H9 (cell line): ENCODE data around the gene CORO1C. TPM values are rescaled to one million over a fixed set of nuclear protein-coding genes. Genes with fewer than 3 reads are reported as not detected.

Experiments used
- DNase-seq: peaks from one replicate; pipeline ENCODE4 v3.0.0-alpha.2; 2017
- H2AFZ ChIP-seq: one replicate; pipeline ENCODE4 v1.6.1; 2013; ENCODE audit warnings: mild to moderate bottlenecking, low read length, control low read depth, moderate library complexity
- H2AK5ac ChIP-seq: 2 replicates; pipeline ENCODE4 v1.6.1; 2013; ENCODE audit warnings: low read length, control low read depth, mixed read lengths; ENCODE audit not compliant: insufficient read length
- H2BK120ac ChIP-seq: one replicate; pipeline ENCODE4 v1.6.1; 2013; ENCODE audit warnings: low read depth, mild to moderate bottlenecking, low read length, control low read depth, inconsistent platforms; ENCODE audit not compliant: poor library complexity, severe bottlenecking
- H2BK12ac ChIP-seq: 2 replicates; pipeline ENCODE4 v1.6.1; 2013; ENCODE audit warnings: low read length, control low read depth, mixed read lengths, low read depth; ENCODE audit not compliant: insufficient read length
- H2BK15ac ChIP-seq: 2 replicates; pipeline ENCODE4 v1.6.1; 2013; ENCODE audit warnings: low read depth, low read length, control low read depth
- H2BK20ac ChIP-seq: one replicate; pipeline ENCODE4 v1.6.1; 2013; ENCODE audit warnings: low read depth, mild to moderate bottlenecking, low read length, control low read depth, inconsistent platforms; ENCODE audit not compliant: poor library complexity, severe bottlenecking
- H2BK5ac ChIP-seq: 2 replicates; pipeline ENCODE4 v1.6.1; 2013; ENCODE audit warnings: low read length, control low read depth, mixed read lengths; ENCODE audit not compliant: insufficient read length
- H3K14ac ChIP-seq: 2 replicates; pipeline ENCODE4 v1.6.1; 2013; ENCODE audit warnings: low read length, control low read depth; ENCODE audit not compliant: insufficient read depth
- H3K18ac ChIP-seq: 2 replicates; pipeline ENCODE4 v1.6.1; 2013; ENCODE audit warnings: low read depth, mild to moderate bottlenecking, mixed read lengths, low read length, control low read depth; ENCODE audit not compliant: insufficient read length
- H3K23ac ChIP-seq: 2 replicates; pipeline ENCODE4 v1.6.1; 2013; ENCODE audit warnings: low read length, control low read depth, mixed read lengths, low read depth; ENCODE audit not compliant: insufficient read length
- H3K23me2 ChIP-seq: 2 replicates; pipeline ENCODE4 v1.6.1; 2013; ENCODE audit warnings: low read depth, mild to moderate bottlenecking, mixed read lengths, low read length, control low read depth; ENCODE audit not compliant: insufficient read length, poor library complexity, severe bottlenecking
- H3K27ac ChIP-seq: 2 replicates; pipeline ENCODE4 v1.5.1; 2013; ENCODE audit warnings: low read length, control low read depth, mixed read lengths, low read depth; ENCODE audit not compliant: insufficient read length
- H3K27me3 ChIP-seq: 2 replicates; pipeline ENCODE4 v1.6.1; 2013; ENCODE audit warnings: low read length, control low read depth, inconsistent platforms; ENCODE audit not compliant: insufficient read depth
- H3K4ac ChIP-seq: 2 replicates; pipeline ENCODE4 v1.6.1; 2013; ENCODE audit warnings: low read depth, mild to moderate bottlenecking, control low read depth, inconsistent platforms, low read length, moderate library complexity
- H3K4me1 ChIP-seq: 2 replicates; pipeline ENCODE4 v1.6.1; 2013; ENCODE audit warnings: low read length, control low read depth, inconsistent platforms; ENCODE audit not compliant: insufficient read depth
- H3K4me2 ChIP-seq: 2 replicates; pipeline ENCODE4 v1.6.1; 2013; ENCODE audit warnings: low read length, control low read depth, mixed read lengths; ENCODE audit not compliant: insufficient read length, insufficient read depth
- H3K56ac ChIP-seq: 2 replicates; pipeline ENCODE4 v1.6.1; 2013; ENCODE audit warnings: low read depth, mild to moderate bottlenecking, mixed read lengths, low read length, control low read depth; ENCODE audit not compliant: insufficient read length
- H3K79me1 ChIP-seq: 2 replicates; pipeline ENCODE4 v1.6.1; 2013; ENCODE audit warnings: low read depth, mild to moderate bottlenecking, moderate library complexity, low read length, control low read depth, inconsistent platforms; ENCODE audit not compliant: insufficient read depth, poor library complexity, severe bottlenecking
- H3K79me2 ChIP-seq: 2 replicates; pipeline ENCODE4 v1.6.1; 2013; ENCODE audit warnings: low read length, control low read depth, inconsistent platforms; ENCODE audit not compliant: insufficient read depth
- H3K9ac ChIP-seq: 2 replicates; pipeline ENCODE4 v1.6.1; 2013; ENCODE audit warnings: low read length, control low read depth, mixed read lengths; ENCODE audit not compliant: insufficient read length; ENCODE audit errors: extremely low read depth
- H3K9me3 ChIP-seq: one replicate; pipeline ENCODE4 v1.6.1; 2013; ENCODE audit warnings: low read depth, low read length, inconsistent platforms; ENCODE audit not compliant: control insufficient read depth
- H3T11ph ChIP-seq: one replicate; pipeline ENCODE4 v1.6.1; 2013; ENCODE audit warnings: mild to moderate bottlenecking, low read length, control low read depth, inconsistent platforms
- H4K20me1 ChIP-seq: one replicate; pipeline ENCODE4 v1.6.1; 2013; ENCODE audit not compliant: control insufficient read depth, insufficient read length, insufficient read depth
- H4K5ac ChIP-seq: 2 replicates; pipeline ENCODE4 v1.6.1; 2013; ENCODE audit warnings: low read depth, mild to moderate bottlenecking, mixed read lengths, low read length, control low read depth; ENCODE audit not compliant: insufficient read length
- H4K8ac ChIP-seq: replicated peaks from 2 replicates; pipeline ENCODE4 v1.6.1; 2013; ENCODE audit warnings: low read length, control low read depth, mixed read lengths, low read depth; ENCODE audit not compliant: insufficient read length
- H4K91ac ChIP-seq: 2 replicates; pipeline ENCODE4 v1.6.1; 2013; ENCODE audit warnings: low read depth, mild to moderate bottlenecking, moderate library complexity, mixed read lengths, low read length, control low read depth; ENCODE audit not compliant: insufficient read length
- H3K27ac Mint-ChIP-seq, 3 experiments: 2 replicates in 2 of 3; 3 replicates in 1 of 3; pipeline ENCODE4 v1.8.0; 2020 to 2021; ENCODE audit warnings: mixed read lengths in 3 of 3, mild to moderate bottlenecking in 1 of 3, moderate library complexity in 1 of 3
- H3K27me3 Mint-ChIP-seq: 2 replicates; pipeline ENCODE4 v1.8.0; 2021; ENCODE audit warnings: low read depth, mild to moderate bottlenecking, moderate library complexity, mixed read lengths
- H3K36me3 Mint-ChIP-seq, 3 experiments: 2 replicates in 2 of 3; 3 replicates in 1 of 3; pipeline ENCODE4 v1.8.0; 2020 to 2021; ENCODE audit warnings: low read depth in 3 of 3, mixed read lengths in 3 of 3; ENCODE audit not compliant: insufficient read depth in 1 of 3
- H3K4me1 Mint-ChIP-seq, 2 experiments: 2 replicates each; pipeline ENCODE4 v1.8.0; 2020; ENCODE audit warnings: mixed read lengths in 2 of 2
- H3K4me3 Mint-ChIP-seq, 2 experiments: 2 replicates in 1 of 2; 3 replicates in 1 of 2; pipeline ENCODE4 v1.8.0; 2020 to 2021; ENCODE audit warnings: mild to moderate bottlenecking in 2 of 2, mixed read lengths in 2 of 2, moderate library complexity in 1 of 2
- H3K9me3 Mint-ChIP-seq, 2 experiments: 2 replicates in 1 of 2; 3 replicates in 1 of 2; pipeline ENCODE4 v1.8.0; 2020; ENCODE audit warnings: mild to moderate bottlenecking in 2 of 2, mixed read lengths in 2 of 2, moderate library complexity in 1 of 2
- CTCF ChIP-seq: fragments of 200-600 bp; sonication (generic); conservative IDR thresholded peaks from 3 replicates; pipeline ENCODE4 v1.8.0; 2021; ENCODE audit warnings: antibody characterized with exemption, mild to moderate bottlenecking
- WGBS: extraction: QIAGEN DNeasy Blood & Tissue Kit; methylation state at CpG from one replicate; pipeline ENCODE4 v1.1.7; 2013; ENCODE audit warnings: missing lambda C conversion rate, low lambda C conversion rate, mixed read lengths; ENCODE audit not compliant: insufficient read length; ENCODE audit errors: extremely low coverage; 5-methylcytosine and 5-hydroxymethylcytosine counted together
- total RNA-seq: library from RNA; stranded (reverse); gene quantifications from 2 replicates; pipeline ENCODE4 v1.2.1, GENCODE V29; 2021

Gene CORO1C
- total RNA-seq, 1 experiment from 2014 or later = 154 TPM

DNA sequence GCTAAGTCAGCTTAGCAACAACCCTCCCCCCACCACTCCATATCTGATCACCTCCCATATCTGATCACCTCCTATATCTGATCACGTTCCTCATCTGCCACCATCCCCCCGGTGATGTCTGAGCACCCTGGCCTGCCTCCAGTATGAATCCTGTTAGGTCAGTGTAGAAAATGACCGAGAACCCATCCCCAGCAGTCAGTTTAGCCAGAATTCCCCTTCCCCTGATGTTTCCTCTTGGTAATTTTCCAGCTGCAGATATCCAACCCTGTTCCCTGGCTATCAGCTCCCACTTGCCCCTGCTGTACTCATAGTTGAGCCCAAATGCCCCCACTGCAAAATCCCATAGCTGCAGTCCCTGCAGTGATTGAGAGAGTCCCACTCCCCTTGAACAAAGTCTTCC, 110.2 kb downstream of the CORO1C start:
- Histone ChIP-seq H3K23ac (no peak overlapping the region), H4K91ac (no peak overlapping the region), H2BK12ac (no peak overlapping the region), H2BK120ac (no peak overlapping the region), H2AK5ac (no peak overlapping the region), H3K79me2 (no peaks in the 10 kb centered on the region), H3K56ac (no peak overlapping the region), H2BK20ac (no peak overlapping the region), H2BK5ac (no peak overlapping the region), H3K23me2 (no peaks in the 10 kb centered on the region), H3K9ac (no peak overlapping the region), H4K20me1 (peaks cover 4% of the 10 kb centered on the region), H4K5ac (no peak overlapping the region), H3K27me3 (no peaks in the 10 kb centered on the region), H3K27ac (no peak overlapping the region), H2AFZ (no peak overlapping the region), H3K4me2 (no peak overlapping the region), H3K79me1 (no peaks in the 10 kb centered on the region), H3K18ac (no peak overlapping the region), H2BK15ac (no peak overlapping the region), H4K8ac (no peak overlapping the region), H3K9me3 (no peaks in the 10 kb centered on the region), H3K14ac (no peak overlapping the region), H3K4ac (no peak overlapping the region), H3T11ph (no peak overlapping the region), H3K4me1 (peaks cover 3% of the 10 kb centered on the region; the same call in 1 of the 2 replicates)
- Mint-ChIP-seq H3K36me3 (peaks cover 0 to 2% (median 0%) of the 10 kb centered on the region in 3 experiments; a peak in 2 of 7 replicates), H3K4me3 (no peak overlapping the region), H3K9me3 (peaks cover 2 to 3% of the 10 kb centered on the region in 2 experiments; a peak in 3 of 5 replicates), H3K27me3 (no peaks in the 10 kb centered on the region; the same call in 1 of the 2 replicates), H3K4me1 (peaks cover 36% of the 10 kb centered on the region in 2 experiments), H3K27ac (peak overlapping the region in 2 of 3 experiments; percentile 51 to 53; a peak in 2 of 7 replicates)
- no peak for DNase-seq
- no peak for TF ChIP-seq CTCF
- no CpG with 5 or more reads among the region's 3 CpGs for WGBS
